Ectodermal cell (in vitro differentiated cells): ENCODE results near the gene ARF1.

Experiments
- H3K27ac ChIP-seq: 2 replicates; pipeline ENCODE4 v1.7.0; 2013; ENCODE audit warnings: mild to moderate bottlenecking, low read depth, low read length; ENCODE audit not compliant: insufficient read depth, poor library complexity, severe bottlenecking
- H3K27me3 ChIP-seq: 2 replicates; pipeline ENCODE4 v1.7.0; 2013; ENCODE audit warnings: mild to moderate bottlenecking, low read length; ENCODE audit not compliant: insufficient read depth, control insufficient read depth, poor library complexity, severe bottlenecking
- H3K36me3 ChIP-seq: one replicate; pipeline ENCODE4 v1.7.0; 2013; ENCODE audit warnings: low read length; ENCODE audit not compliant: control insufficient read depth, insufficient read depth
- H3K4me1 ChIP-seq: one replicate; pipeline ENCODE4 v1.7.0; 2013; ENCODE audit warnings: low read length; ENCODE audit not compliant: control insufficient read depth, insufficient read depth
- H3K4me3 ChIP-seq: 2 replicates; pipeline ENCODE4 v1.7.0; 2013; ENCODE audit warnings: low read depth, low read length, control low read depth; ENCODE audit not compliant: insufficient read depth
- H3K9me3 ChIP-seq: 2 replicates; pipeline ENCODE4 v1.7.0; 2013; ENCODE audit warnings: mild to moderate bottlenecking, low read length, moderate library complexity; ENCODE audit not compliant: control insufficient read depth
- whole genome bisulfite sequencing, 2 experiments: methylation state at CpG; one replicate each; pipeline ENCODE4 v1.1.7; 2013; ENCODE audit warnings: missing lambda C conversion rate in 2 of 2; 5-methylcytosine and 5-hydroxymethylcytosine counted together

The ARF1 gene

GRCh38 chr1:228039986-228040385, 42.5 kb upstream of the ARF1 start:
- peaks cover 51% of the 10 kb centered on the region for H3K27me3 ChIP-seq
- peaks cover 49% of the 10 kb centered on the region for H3K4me1 ChIP-seq
- 88 to 93% methylated on average over 3 of the region's 3 CpGs for WGBS, 2 experiments

GRCh38 chr1:228041316-228041715, 41.2 kb upstream of the ARF1 start:
- WGBS, 2 experiments, result 82 to 88% methylated on average over 2 of the region's 2 CpGs
- H3K27me3 ChIP-seq, result peaks cover 50% of the 10 kb centered on the region
- no peaks in the 10 kb centered on the region for H3K36me3 ChIP-seq

More at GRCh38 chr1:228039986-228040385, 42.5 kb upstream of the ARF1 start:
- Histone ChIP-seq H3K4me3 (no peak overlapping the region), H3K27ac (no peak overlapping the region), H3K36me3 (no peaks in the 10 kb centered on the region), H3K9me3 (no peaks in the 10 kb centered on the region)

GRCh38 chr1:228042508-228042907, 40.0 kb upstream of the ARF1 start:
- Histone ChIP-seq H3K27ac (no peak overlapping the region), H3K9me3 (no peaks in the 10 kb centered on the region), H3K4me3 (no peak overlapping the region), H3K4me1 (peaks cover 28% of the 10 kb centered on the region), H3K36me3 (no peaks in the 10 kb centered on the region), H3K27me3 (peaks cover 46% of the 10 kb centered on the region)

More at GRCh38 chr1:228041316-228041715, 41.2 kb upstream of the ARF1 start:
- H3K4me3 ChIP-seq, result no peak overlapping the region
- no peaks in the 10 kb centered on the region for H3K9me3 ChIP-seq
- H3K4me1 ChIP-seq, result peaks cover 39% of the 10 kb centered on the region
- no peak overlapping the region for H3K27ac ChIP-seq

- Histone ChIP-seq H3K27ac (no peak overlapping the region), H3K4me3 (no peak overlapping the region), H3K36me3 (no peaks in the 10 kb centered on the region), H3K9me3 (no peaks in the 10 kb centered on the region), H3K4me1 (peaks cover 24% of the 10 kb centered on the region), H3K27me3 (peaks cover 41% of the 10 kb centered on the region)
- WGBS, 2 experiments, result 79 to 82% methylated on average over 7 of the region's 7 CpGs
Observed at GRCh38 chr1:228043281-228043848, 39.1 kb upstream of the ARF1 start.

GRCh38 chr1:228044961-228045360, 37.5 kb upstream of the ARF1 start:
- no peaks in the 10 kb centered on the region for H3K9me3 ChIP-seq
- WGBS, 2 experiments, result 82 to 84% methylated on average over 3 of the region's 3 CpGs
- no peak overlapping the region for H3K4me3 ChIP-seq
- peaks cover 26% of the 10 kb centered on the region for H3K27me3 ChIP-seq
- no peaks in the 10 kb centered on the region for H3K36me3 ChIP-seq
- peaks cover 10% of the 10 kb centered on the region for H3K4me1 ChIP-seq
- no peak overlapping the region for H3K27ac ChIP-seq

- 85 to 88% methylated on average over 7 of the region's 7 CpGs for WGBS, 2 experiments
Observed at GRCh38 chr1:228045405-228045804, 37.1 kb upstream of the ARF1 start.

GRCh38 chr1:228045871-228046270, 36.6 kb upstream of the ARF1 start:
- WGBS, 2 experiments, result 80 to 81% methylated on average over 9 of the region's 9 CpGs
- Histone ChIP-seq H3K36me3 (no peaks in the 10 kb centered on the region), H3K4me3 (no peak overlapping the region), H3K27ac (no peak overlapping the region), H3K4me1 (peaks cover 10% of the 10 kb centered on the region), H3K27me3 (peaks cover 23% of the 10 kb centered on the region), H3K9me3 (no peaks in the 10 kb centered on the region)

More at GRCh38 chr1:228045405-228045804, 37.1 kb upstream of the ARF1 start:
- H3K27ac ChIP-seq, result no peak overlapping the region
- H3K36me3 ChIP-seq, result no peaks in the 10 kb centered on the region
- H3K27me3 ChIP-seq, result peaks cover 23% of the 10 kb centered on the region
- H3K4me3 ChIP-seq, result no peak overlapping the region
- peaks cover 10% of the 10 kb centered on the region for H3K4me1 ChIP-seq
- no peaks in the 10 kb centered on the region for H3K9me3 ChIP-seq

- 93 to 95% methylated on average over 8 of the region's 8 CpGs for WGBS, 2 experiments
- H3K27ac ChIP-seq, result no peak overlapping the region
- peaks cover 17% of the 10 kb centered on the region for H3K27me3 ChIP-seq
- H3K4me1 ChIP-seq, result peaks cover 10% of the 10 kb centered on the region
- H3K9me3 ChIP-seq, result no peaks in the 10 kb centered on the region
- no peak overlapping the region for H3K4me3 ChIP-seq
- H3K36me3 ChIP-seq, result no peaks in the 10 kb centered on the region
Observed at GRCh38 chr1:228046421-228047182, 35.9 kb upstream of the ARF1 start.

GRCh38 chr1:228047183-228047466, 35.4 kb upstream of the ARF1 start:
- H3K4me3 ChIP-seq, result no peak overlapping the region
- 92 to 94% methylated on average over 7 of the region's 7 CpGs for WGBS, 2 experiments

GRCh38 chr1:228048120-228048519, 34.4 kb upstream of the ARF1 start:
- no peaks in the 10 kb centered on the region for H3K9me3 ChIP-seq
- H3K27me3 ChIP-seq, result peaks cover 15% of the 10 kb centered on the region
- H3K36me3 ChIP-seq, result no peaks in the 10 kb centered on the region
- H3K27ac ChIP-seq, result no peak overlapping the region
- H3K4me3 ChIP-seq, result no peak overlapping the region
- peaks cover 10% of the 10 kb centered on the region for H3K4me1 ChIP-seq
- WGBS, 2 experiments, result 87 to 90% methylated on average over 5 of the region's 5 CpGs

More at GRCh38 chr1:228047183-228047466, 35.4 kb upstream of the ARF1 start:
- no peak overlapping the region for H3K27ac ChIP-seq
- H3K9me3 ChIP-seq, result no peaks in the 10 kb centered on the region
- H3K4me1 ChIP-seq, result peaks cover 10% of the 10 kb centered on the region
- peaks cover 12% of the 10 kb centered on the region for H3K27me3 ChIP-seq
- H3K36me3 ChIP-seq, result no peaks in the 10 kb centered on the region
